SK-N-SH treated with all-trans-retinoic acid at 6 μM for 48 hours (cell line): ENCODE results near the gene CES5A.

Experiments
- ATAC-seq: fragments of 200-7000 bp; cut with Tn5 transposase; 3 replicates; pipeline ENCODE4 v1.9.1; 2020; ENCODE audit warnings: mild to moderate bottlenecking, moderate library complexity
- ARNTL ChIP-seq: fragments of 450-650 bp; formaldehyde crosslinking; IDR thresholded peaks from 2 replicates; pipeline ENCODE4 v1.5.0; 2020; ENCODE audit warnings: low read depth, mild to moderate bottlenecking, moderate library complexity, borderline replicate concordance
- BACH2 ChIP-seq: fragments of 250-450 bp; sonication (Bioruptor Pico); IDR thresholded peaks from 2 replicates; pipeline ENCODE4 v1.9.0; 2021; ENCODE audit warnings: mild to moderate bottlenecking, borderline replicate concordance
- CREB5 ChIP-seq: fragments of 250-450 bp; sonication (Bioruptor Pico); IDR thresholded peaks from 2 replicates; pipeline ENCODE4 v1.5.1; 2020; ENCODE audit warnings: low read depth, mild to moderate bottlenecking, moderate library complexity
- CSDC2 ChIP-seq: fragments of 250-450 bp; sonication (Bioruptor Pico); IDR thresholded peaks from 2 replicates; pipeline ENCODE4 v1.5.0; 2020; ENCODE audit warnings: mild to moderate bottlenecking, moderate library complexity
- ESRRG ChIP-seq: fragments of 250-450 bp; sonication (Bioruptor Pico); IDR thresholded peaks from 2 replicates; pipeline ENCODE4 v1.6.1; 2021; ENCODE audit warnings: mild to moderate bottlenecking
- GLIS3 ChIP-seq: fragments of 250-450 bp; sonication (Bioruptor Pico); IDR thresholded peaks from 2 replicates; pipeline ENCODE4 v1.5.0; 2020; ENCODE audit warnings: mild to moderate bottlenecking, moderate library complexity
- ISL1 ChIP-seq: fragments of 250-450 bp; sonication (Bioruptor Pico); IDR thresholded peaks from 2 replicates; pipeline ENCODE4 v2.1.2; 2022; ENCODE audit warnings: mild to moderate bottlenecking, moderate library complexity
- OSR1 ChIP-seq: fragments of 250-450 bp; sonication (Bioruptor Pico); IDR thresholded peaks from 2 replicates; pipeline ENCODE4 v1.8.0; 2022; ENCODE audit warnings: moderate library complexity, mild to moderate bottlenecking, inconsistent platforms
- PATZ1 ChIP-seq: fragments of 250-450 bp; sonication (Bioruptor Pico); IDR thresholded peaks from 2 replicates; pipeline ENCODE4 v1.8.0; 2020; ENCODE audit warnings: mild to moderate bottlenecking, moderate library complexity, borderline replicate concordance
- POU6F1 ChIP-seq: fragments of 250-450 bp; sonication (Bioruptor Pico); IDR thresholded peaks from 2 replicates; pipeline ENCODE4 v1.8.0; 2021; ENCODE audit warnings: low read depth, mild to moderate bottlenecking, moderate library complexity, borderline replicate concordance
- PPARA ChIP-seq: fragments of 250-450 bp; sonication (Bioruptor Pico); IDR thresholded peaks from 2 replicates; pipeline ENCODE4 v1.5.0; 2020; ENCODE audit warnings: mild to moderate bottlenecking, borderline replicate concordance
- RARB ChIP-seq: fragments of 250-450 bp; sonication (Bioruptor Pico); IDR thresholded peaks from 2 replicates; pipeline ENCODE4 v1.8.0; 2021; ENCODE audit warnings: mild to moderate bottlenecking, moderate library complexity
- SNAI2 ChIP-seq: fragments of 250-450 bp; sonication (Bioruptor Pico); IDR thresholded peaks from 2 replicates; pipeline ENCODE4 v1.5.0; 2020; ENCODE audit warnings: mild to moderate bottlenecking, moderate library complexity
- TCF4 ChIP-seq: fragments of 250-450 bp; sonication (Bioruptor Pico); IDR thresholded peaks from 2 replicates; pipeline ENCODE4 v1.8.0; 2021; ENCODE audit warnings: mild to moderate bottlenecking, moderate library complexity, borderline replicate concordance
- TOX ChIP-seq: fragments of 250-450 bp; sonication (Bioruptor Pico); IDR thresholded peaks from 2 replicates; pipeline ENCODE4 v1.8.0; 2021; ENCODE audit warnings: mild to moderate bottlenecking, moderate library complexity, borderline replicate concordance
- TSHZ2 ChIP-seq: fragments of 250-450 bp; sonication (Bioruptor Pico); IDR thresholded peaks from 2 replicates; pipeline ENCODE4 v1.5.0; 2020; ENCODE audit warnings: mild to moderate bottlenecking, moderate library complexity
- ZC3H10 ChIP-seq: fragments of 250-450 bp; sonication (Bioruptor Pico); IDR thresholded peaks from 2 replicates; pipeline ENCODE4 v1.5.1; 2021; ENCODE audit warnings: mild to moderate bottlenecking, moderate library complexity
- ZFP3 ChIP-seq: fragments of 250-450 bp; sonication (Bioruptor Pico); IDR thresholded peaks from 2 replicates; pipeline ENCODE4 v1.5.0; 2020; ENCODE audit warnings: mild to moderate bottlenecking, moderate library complexity
- ZFP30 ChIP-seq: fragments of 450-650 bp; formaldehyde crosslinking; IDR thresholded peaks from 2 replicates; pipeline ENCODE4 v1.5.0; 2022; ENCODE audit warnings: mild to moderate bottlenecking, moderate library complexity
- ZNF565 ChIP-seq: fragments of 450-650 bp; formaldehyde crosslinking; conservative IDR thresholded peaks from 2 replicates; pipeline ENCODE4 v1.5.0; 2020; ENCODE audit warnings: low read depth, mild to moderate bottlenecking, moderate library complexity
- ZNF70 ChIP-seq: fragments of 450-650 bp; formaldehyde crosslinking; IDR thresholded peaks from 2 replicates; pipeline ENCODE4 v1.5.0; 2020; ENCODE audit warnings: mild to moderate bottlenecking, moderate library complexity
- ZNF8 ChIP-seq: fragments of 450-650 bp; formaldehyde crosslinking; IDR thresholded peaks from 2 replicates; pipeline ENCODE4 v1.5.0; 2020; ENCODE audit warnings: mild to moderate bottlenecking, moderate library complexity

CES5A gene

GRCh38 chr16:55917373-55918160, 42.4 kb upstream of the CES5A start:
- no peak for ATAC-seq
- TF ChIP-seq CREB5 (no peak), ZC3H10 (CRISPR knock-in tag) (no peak), RARB (CRISPR knock-in tag) (no peak), ESRRG (CRISPR knock-in tag) (no peak), TOX (CRISPR knock-in tag) (no peak), GLIS3 (CRISPR knock-in tag) (no peak), TSHZ2 (no peak), ARNTL (CRISPR knock-in tag) (no peak), POU6F1 (CRISPR knock-in tag) (no peak), PPARA (CRISPR knock-in tag) (no peak), SNAI2 (CRISPR knock-in tag) (no peak), ZNF70 (CRISPR knock-in tag) (no peak), OSR1 (no peak), ISL1 (CRISPR knock-in tag) (no peak), PATZ1 (CRISPR knock-in tag) (no peak), ZNF8 (CRISPR knock-in tag) (no peak), ZFP3 (CRISPR knock-in tag) (no peak), TCF4 (CRISPR knock-in tag) (no peak), CSDC2 (CRISPR knock-in tag) (no peak)

GRCh38 chr16:55915096-55915827, 40.1 kb upstream of the CES5A start:
- no peak for TF ChIP-seq ISL1 (CRISPR knock-in tag)
- no peak for TF ChIP-seq ZNF8 (CRISPR knock-in tag)
- no peak for TF ChIP-seq ZNF70 (CRISPR knock-in tag)
- no peak for TF ChIP-seq TOX (CRISPR knock-in tag)
- TF ChIP-seq ZC3H10 (CRISPR knock-in tag), result no peak
- TF ChIP-seq RARB (CRISPR knock-in tag), result no peak
- TF ChIP-seq ZFP30, result no peak
- no peak for TF ChIP-seq TSHZ2
- no peak for TF ChIP-seq CREB5
- no peak for TF ChIP-seq PPARA (CRISPR knock-in tag)
- no peak for TF ChIP-seq SNAI2 (CRISPR knock-in tag)
- no peak for TF ChIP-seq GLIS3 (CRISPR knock-in tag)
- TF ChIP-seq BACH2 (CRISPR knock-in tag), result no peak
- TF ChIP-seq ZNF565 (CRISPR knock-in tag), result no peak
- ATAC-seq, result no peak
